Stimulated activated CD8-positive, alpha-beta memory T cell treated with anti-CD3 and anti-CD28 coated beads, Interleukin-4, amount 100 ng/mL, for 48 hours (primary cell): ENCODE data around the gene IGFL3.
"Not testable (repeated sequence)": the region's sequence is repeated elsewhere in the genome, so short reads cannot be mapped to it uniquely, and the experiment has no call there.

Experiments
- DNase-seq: peaks from one replicate; pipeline ENCODE4 v3.0.0-alpha.2; 2020

The IGFL3 gene

GRCh38 chr19:46118136-46118535, 6.4 kb downstream of the IGFL3 start:
- DNase-seq: no peak

GRCh38 chr19:46116121-46116520, 8.4 kb downstream of the IGFL3 start:
- no peak for DNase-seq

GRCh38 chr19:46115396-46116106, 8.9 kb downstream of the IGFL3 start:
- DNase-seq: peak; percentile 74

- no peak for DNase-seq
Observed at GRCh38 chr19:46113726-46114125, 10.8 kb downstream of the IGFL3 start.

GRCh38 chr19:46112527-46112926, 12.0 kb downstream of the IGFL3 start:
- DNase-seq: no peak

GRCh38 chr19:46111376-46111775, 13.1 kb downstream of the IGFL3 start:
- DNase-seq: no peak

GRCh38 chr19:46109876-46110275, 14.6 kb downstream of the IGFL3 start:
- DNase-seq: no peak

GRCh38 chr19:46107371-46107770, 17.1 kb downstream of the IGFL3 start:
- DNase-seq: no peak

GRCh38 chr19:46102333-46102732, 22.2 kb downstream of the IGFL3 start:
- not testable (repeated sequence) for DNase-seq

- DNase-seq: no peak
Observed at GRCh38 chr19:46101293-46101692, 23.2 kb downstream of the IGFL3 start.

- DNase-seq: no peak
Observed at GRCh38 chr19:46100344-46100743, 24.1 kb downstream of the IGFL3 start.

GRCh38 chr19:46090444-46090843, 34.0 kb downstream of the IGFL3 start:
- DNase-seq: no peak

- no peak for DNase-seq
Observed at GRCh38 chr19:46089432-46089831, 35.1 kb downstream of the IGFL3 start.

GRCh38 chr19:46088101-46088500, 36.4 kb downstream of the IGFL3 start:
- no peak for DNase-seq

- DNase-seq: no peak
Observed at GRCh38 chr19:46085888-46086287, 38.6 kb downstream of the IGFL3 start.

- no peak for DNase-seq
Observed at GRCh38 chr19:46082728-46083050, 41.8 kb downstream of the IGFL3 start.

GRCh38 chr19:46081928-46082727, 42.4 kb downstream of the IGFL3 start:
- DNase-seq: no peak

- DNase-seq: no peak
Observed at GRCh38 chr19:46080561-46080960, 43.9 kb downstream of the IGFL3 start.

GRCh38 chr19:46079576-46079975, 44.9 kb downstream of the IGFL3 start:
- no peak for DNase-seq

GRCh38 chr19:46078573-46079332, 45.7 kb downstream of the IGFL3 start:
- DNase-seq: peak; percentile 59

- no peak for DNase-seq
Observed at GRCh38 chr19:46077815-46078167, 46.7 kb downstream of the IGFL3 start.

GRCh38 chr19:46076951-46077814, 47.3 kb downstream of the IGFL3 start:
- DNase-seq: peak; percentile 60
